Stimulated activated CD8-positive, alpha-beta memory T cell treated with anti-CD3 and anti-CD28 coated beads, Interleukin-4, amount 100 ng/mL, for 1 hour (primary cell): Measurements from ENCODE around the gene SIGLEC1.

Experiments used
- DNase-seq, 2 donors: peaks; one replicate each; pipeline ENCODE4 v3.0.0-alpha.2; 2020; ENCODE audit warnings: low read depth in 2 of 2, low spot score in 1 of 2

The SIGLEC1 gene

GRCh38 chr20:3701061-3701998, 11.1 kb downstream of the SIGLEC1 start:
- no peak for DNase-seq

GRCh38 chr20:3699037-3699436, 13.4 kb downstream of the SIGLEC1 start:
- DNase-seq: no peak

GRCh38 chr20:3698591-3699001, 13.8 kb downstream of the SIGLEC1 start:
- no peak for DNase-seq

DNA sequence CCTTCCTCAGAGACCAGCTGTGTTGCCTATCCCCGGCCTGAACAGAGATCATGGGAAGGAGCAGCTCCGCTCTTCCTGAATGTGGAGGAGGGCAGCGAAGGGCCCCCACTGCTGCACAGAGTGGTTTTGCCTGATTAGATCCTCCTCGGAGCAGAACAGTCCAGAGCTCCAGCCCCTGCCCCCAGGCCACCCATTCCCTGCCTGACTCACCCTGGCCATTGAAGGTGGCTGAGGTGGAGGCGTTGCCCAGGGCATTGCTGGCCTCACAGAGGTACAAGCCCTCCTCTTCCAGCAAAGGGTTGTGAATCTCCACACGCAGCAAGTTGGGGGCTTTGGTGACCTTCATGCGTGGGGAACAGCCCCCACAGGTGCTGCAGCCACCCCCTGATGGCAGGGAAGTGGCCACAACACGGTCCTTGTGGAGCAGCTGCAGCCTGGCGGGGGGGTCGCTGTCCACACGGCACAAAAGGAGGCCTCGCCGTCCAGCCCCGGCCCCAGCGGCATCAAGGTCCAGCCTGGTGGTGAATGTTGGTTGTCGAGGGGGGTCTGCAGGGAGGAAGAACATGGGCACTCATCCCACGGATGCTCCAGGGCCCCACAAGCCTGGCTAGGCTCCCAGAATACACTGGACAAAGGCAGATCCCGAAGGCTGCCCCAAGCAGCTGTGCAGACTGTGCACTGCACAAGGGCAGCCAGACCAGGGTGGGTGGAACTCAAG, 14.7 kb downstream of the SIGLEC1 start:
- no peak for DNase-seq

GRCh38 chr20:3696745-3697587, 15.4 kb downstream of the SIGLEC1 start:
- no peak for DNase-seq

GRCh38 chr20:3696200-3696599, 16.2 kb downstream of the SIGLEC1 start:
- no peak for DNase-seq

GRCh38 chr20:3694864-3695263, 17.5 kb downstream of the SIGLEC1 start:
- no peak for DNase-seq

DNA sequence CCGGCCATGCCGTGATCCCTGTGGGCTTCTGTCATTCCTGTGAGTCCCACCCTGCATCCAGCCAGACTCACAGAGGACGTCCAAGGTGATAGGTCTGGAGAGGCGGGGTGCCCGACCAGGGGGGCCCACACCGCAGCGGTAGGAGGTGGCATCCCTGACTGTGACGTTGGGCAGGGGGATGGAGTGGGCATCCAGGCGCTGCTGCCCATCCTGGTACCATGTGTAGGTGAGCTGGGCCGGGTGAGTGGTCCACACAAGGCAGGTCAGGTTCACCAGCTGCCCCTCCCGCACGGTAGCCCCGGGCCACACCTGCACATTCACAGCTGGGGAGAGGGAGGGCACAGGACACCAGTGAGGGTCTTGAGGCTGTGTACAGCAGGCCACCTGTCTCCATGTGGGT, 19.0 kb downstream of the SIGLEC1 start:
- no peak for DNase-seq

- DNase-seq: no peak
Measured at GRCh38 chr20:3692706-3693294, 19.6 kb downstream of the SIGLEC1 start.

GRCh38 chr20:3691897-3692296, 20.5 kb downstream of the SIGLEC1 start:
- no peak for DNase-seq

DNA sequence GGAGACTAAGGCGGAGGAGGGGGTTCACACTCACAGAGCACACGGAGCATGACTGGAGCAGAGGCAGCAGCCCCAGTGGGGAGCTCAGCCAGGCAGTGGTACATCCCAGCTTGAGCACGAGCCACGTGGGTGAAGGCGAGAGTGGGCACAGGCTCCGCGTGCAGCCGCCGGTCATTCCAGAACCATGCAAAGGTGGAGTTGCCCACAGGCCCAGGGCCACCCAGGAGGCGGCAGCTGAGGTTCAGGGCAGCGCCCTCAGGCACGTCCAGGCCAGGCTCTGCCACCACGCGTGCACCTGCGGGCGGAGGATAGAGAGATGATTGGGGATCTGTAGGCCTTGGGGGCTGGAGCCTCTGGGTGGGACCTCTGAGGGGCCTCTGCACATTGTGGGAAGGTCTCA, 21.1 kb downstream of the SIGLEC1 start:
- DNase-seq: no peak

- no peak for DNase-seq
Measured at GRCh38 chr20:3690413-3690812, 22.0 kb downstream of the SIGLEC1 start.

- no peak for DNase-seq
Measured at GRCh38 chr20:3689978-3690377, 22.4 kb downstream of the SIGLEC1 start.

- DNase-seq: no peak
Measured at GRCh38 chr20:3687655-3688054, 24.7 kb downstream of the SIGLEC1 start.

DNA sequence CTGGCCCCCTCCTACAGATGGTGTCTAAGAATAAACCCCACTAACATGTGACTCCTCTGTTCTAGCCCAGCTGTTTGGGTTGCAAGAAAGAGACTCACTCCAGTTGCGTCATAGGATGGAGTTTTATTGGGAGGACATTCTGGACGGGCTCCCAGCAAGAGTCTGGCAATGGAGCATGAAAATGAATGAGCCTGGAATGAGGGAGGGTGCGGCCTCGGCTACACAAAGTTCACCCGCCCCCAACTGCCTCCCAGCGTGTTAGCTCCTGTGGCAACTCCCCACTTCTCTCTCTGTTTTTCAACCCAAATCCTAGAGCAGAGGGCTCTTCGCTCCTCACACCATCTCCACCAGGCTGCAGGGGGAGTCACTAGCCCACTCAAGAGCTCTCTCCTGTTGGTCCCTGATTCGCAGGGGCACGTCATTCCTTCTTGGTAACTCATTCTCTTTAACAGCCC, 25.5 kb downstream of the SIGLEC1 start:
- no peak for DNase-seq

DNA sequence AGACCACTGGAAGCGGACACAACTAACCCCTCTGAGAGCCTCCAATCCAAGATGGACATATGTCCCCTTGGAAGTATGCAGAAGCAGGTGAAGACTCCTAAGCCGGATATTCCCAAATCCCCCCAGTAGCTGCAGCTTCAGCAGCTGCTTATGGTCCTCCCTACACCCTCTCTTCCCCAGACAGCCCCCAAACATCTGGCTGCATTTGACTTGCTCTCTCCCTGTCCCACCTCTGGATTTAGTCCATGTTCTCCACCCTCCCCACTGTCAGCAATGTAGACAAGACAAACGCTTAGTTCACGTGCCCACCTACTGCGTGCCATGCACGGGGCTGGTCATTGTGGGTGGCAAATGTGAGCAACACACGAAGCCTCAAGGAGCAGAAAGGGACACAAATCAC, 26.0 kb downstream of the SIGLEC1 start:
- no peak for DNase-seq

DNA sequence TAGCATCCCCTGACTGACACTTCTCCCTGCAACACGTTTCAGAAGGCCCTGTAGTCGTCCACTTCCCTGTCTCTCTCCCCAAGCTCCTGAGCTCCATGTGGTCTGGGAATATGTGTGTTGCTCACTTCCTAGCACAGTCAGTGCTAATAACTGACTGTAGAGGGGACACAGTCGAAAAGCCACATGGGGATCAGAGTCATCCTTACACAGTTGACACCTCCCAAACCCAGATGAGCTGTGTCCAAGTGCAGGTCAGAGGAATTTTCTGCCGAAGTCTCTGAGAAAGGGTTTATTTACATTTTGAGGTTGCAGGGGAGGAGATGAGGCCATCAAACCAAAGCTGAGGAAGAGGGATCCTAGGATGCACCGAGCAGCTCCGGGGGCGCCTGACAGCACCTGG, 27.1 kb downstream of the SIGLEC1 start:
- no peak for DNase-seq

DNA sequence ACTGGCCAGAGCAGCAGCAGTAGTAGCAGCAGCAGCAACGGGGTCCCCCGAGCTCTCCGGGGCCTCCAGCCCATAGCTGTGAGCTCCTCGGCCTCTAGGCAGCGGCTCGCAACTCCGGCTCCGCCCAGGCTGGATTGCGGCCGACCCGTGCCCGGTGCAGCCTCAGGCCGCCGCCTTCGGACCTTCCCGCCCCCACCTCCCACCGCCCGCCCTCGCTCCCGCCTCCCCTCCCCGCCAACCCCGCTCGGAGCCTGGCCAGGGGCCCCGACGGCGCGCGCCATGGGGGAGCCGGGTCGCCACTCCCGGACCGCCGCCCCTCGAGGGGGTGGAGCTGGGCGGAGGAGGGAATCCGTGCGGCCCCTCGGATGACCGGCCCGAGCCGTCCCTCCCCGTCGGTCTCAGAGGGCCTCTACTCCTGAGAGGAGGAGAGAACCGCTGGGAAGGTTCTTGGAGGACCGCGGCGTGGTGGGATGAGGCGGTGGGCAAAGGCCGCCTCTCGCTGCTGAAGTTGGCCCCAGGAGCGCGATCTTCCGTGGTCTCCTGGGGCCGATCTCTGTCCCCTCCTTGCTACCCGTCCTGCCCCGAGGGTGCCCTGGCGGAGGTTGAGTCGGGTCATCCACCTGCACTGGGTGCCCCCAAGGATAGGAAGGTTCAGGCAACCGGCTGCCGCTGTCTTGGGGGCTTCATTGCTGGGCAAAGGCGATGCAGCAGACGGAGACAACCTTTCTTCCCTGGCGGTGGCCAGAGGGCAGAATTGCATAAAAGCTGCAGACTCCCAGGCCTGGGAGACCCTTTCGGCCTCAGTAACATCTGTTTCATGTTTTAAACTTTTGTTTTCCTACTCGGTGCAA, 30.2 kb downstream of the SIGLEC1 start, which contains the start of gene ADAM33:
Gene ADAM33, minus strand, starts transcription at position 80 of the 851 bp plus-strand sequence. Its CDS starts 6 bp downstream, at position 74.
- DNase-seq: no peak

GRCh38 chr20:3681352-3681930, 31.0 kb downstream of the SIGLEC1 start:
- DNase-seq: no peak
